ENCODE data around the gene VILL. TPM values are rescaled to one million over a fixed set of nuclear protein-coding genes. Genes with fewer than 3 reads are reported as not detected.
A peak's percentile ranks its signal among the peaks of the same experiment; 100 is the strongest.

Gene VILL
- total and polyA plus RNA-seq, 2 donors (not counting 3 experiments of a cell fraction or from before 2014, with no cell fraction given), result 9.0 to 10.0 TPM

- Histone ChIP-seq H3K4me2 (ENCODE audit: insufficient read depth, low read length) (no peak overlapping the region), H3K9ac (replicated peaks; ENCODE audit: extremely low read depth, insufficient read depth, low read length) (no peak overlapping the region), H3K9me3 (replicated peaks; ENCODE audit: control insufficient read depth, insufficient read depth, low read length) (no peaks in the 10 kb centered on the region), H4K20me1 (replicated peaks; ENCODE audit: control insufficient read depth, extremely low read depth, insufficient read depth, low read length) (no peaks in the 10 kb centered on the region), H3K4me3 (replicated peaks in 1 of 3; ENCODE audit: insufficient read depth in 1 of 3, low read depth in 1 of 3, low read length in 3 of 3) (no peak overlapping the region), H3K36me3 (ENCODE audit: control insufficient read depth in 2 of 2, extremely low read depth in 1 of 2, insufficient read depth in 2 of 2, low read length in 2 of 2) (no peaks in the 10 kb centered on the region), H3K27ac (ENCODE audit: insufficient read depth, low read depth, low read length) (no peak overlapping the region), H3K27me3 (ENCODE audit: control insufficient read depth in 2 of 2, insufficient read depth in 2 of 2, low read length in 2 of 2) (no peaks in the 10 kb centered on the region), H2AFZ (ENCODE audit: low read depth, low read length) (no peak overlapping the region), H3K79me2 (ENCODE audit: control insufficient read depth, insufficient read depth, low read length) (no peaks in the 10 kb centered on the region), H3K9me1 (replicated peaks; ENCODE audit: control insufficient read depth, extremely low read depth, insufficient read depth, low read length) (no peaks in the 10 kb centered on the region), H3K4me1 (ENCODE audit: control insufficient read depth, extremely low read depth, insufficient read depth, low read length) (peaks cover 10% of the 10 kb centered on the region)
- ChIA-PET POLR2A (no interaction called here), CTCF (interaction anchor here (1.2 to 1.5 kb wide), 2 partner anchors 11 to 19 kb away, joined by 3 to 4 read pairs; no protein-coding TSS in a partner anchor)
- intact Hi-C loops (cut with micrococcal nuclease) (no loop called here), dilution Hi-C loops (cut with MboI; ENCODE audit: extremely low pct_ligation_motif_present, low sequenced_read_pairs) (no loop called here)
- DNase-seq (ENCODE audit: low read depth, low spot score), result no peak
- BruUV-seq (replicated peaks), result no TSS peak
- peak; percentile 60 for FAIRE-seq
- TF ChIP-seq, protein P1, sequence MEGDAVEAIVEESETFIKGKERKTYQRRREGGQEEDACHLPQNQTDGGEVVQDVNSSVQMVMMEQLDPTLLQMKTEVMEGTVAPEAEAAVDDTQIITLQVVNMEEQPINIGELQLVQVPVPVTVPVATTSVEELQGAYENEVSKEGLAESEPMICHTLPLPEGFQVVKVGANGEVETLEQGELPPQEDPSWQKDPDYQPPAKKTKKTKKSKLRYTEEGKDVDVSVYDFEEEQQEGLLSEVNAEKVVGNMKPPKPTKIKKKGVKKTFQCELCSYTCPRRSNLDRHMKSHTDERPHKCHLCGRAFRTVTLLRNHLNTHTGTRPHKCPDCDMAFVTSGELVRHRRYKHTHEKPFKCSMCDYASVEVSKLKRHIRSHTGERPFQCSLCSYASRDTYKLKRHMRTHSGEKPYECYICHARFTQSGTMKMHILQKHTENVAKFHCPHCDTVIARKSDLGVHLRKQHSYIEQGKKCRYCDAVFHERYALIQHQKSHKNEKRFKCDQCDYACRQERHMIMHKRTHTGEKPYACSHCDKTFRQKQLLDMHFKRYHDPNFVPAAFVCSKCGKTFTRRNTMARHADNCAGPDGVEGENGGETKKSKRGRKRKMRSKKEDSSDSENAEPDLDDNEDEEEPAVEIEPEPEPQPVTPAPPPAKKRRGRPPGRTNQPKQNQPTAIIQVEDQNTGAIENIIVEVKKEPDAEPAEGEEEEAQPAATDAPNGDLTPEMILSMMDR (IDR thresholded peaks at IDR 0.05; ENCODE audit: extremely low read depth in 1 of 2, insufficient read depth in 1 of 2, low read depth in 1 of 2, low read length in 2 of 2), result no peak
- no peak for TF ChIP-seq EZH2 (IDR thresholded peaks at IDR 0.05; ENCODE audit: borderline replicate concordance, low read depth, low read length, severe bottlenecking)
- no peak for TF ChIP-seq POLR2AphosphoS5 (IDR thresholded peaks at IDR 0.05; ENCODE audit: insufficient read depth, low read depth, low read length)
These were observed 2.5 kb downstream of the VILL start for GRCh38 chr3:37993067-37993455.

DNA sequence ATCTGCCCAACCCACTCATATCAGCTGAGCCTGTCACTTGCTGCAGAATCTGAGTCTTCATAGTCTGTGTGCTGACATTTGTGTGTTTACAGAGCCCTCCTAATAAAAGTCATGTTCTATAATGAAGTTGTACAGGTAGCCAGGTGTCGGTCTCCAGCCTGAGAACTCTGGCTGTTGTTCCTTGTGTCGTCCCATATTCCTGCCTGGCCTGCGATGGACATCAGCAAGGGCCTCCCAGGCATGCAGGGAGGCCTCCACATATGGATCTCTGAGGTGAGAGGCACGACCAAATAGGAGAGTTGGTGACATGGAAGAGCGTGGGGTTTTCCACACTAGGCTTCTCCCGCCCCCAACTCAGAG lies 2.9 kb downstream of the VILL start:
- Histone ChIP-seq H3K9me3 (replicated peaks; ENCODE audit: control insufficient read depth, insufficient read depth, low read length) (no peaks in the 10 kb centered on the region), H3K36me3 (ENCODE audit: control insufficient read depth in 2 of 2, extremely low read depth in 1 of 2, insufficient read depth in 2 of 2, low read length in 2 of 2) (no peaks in the 10 kb centered on the region), H3K79me2 (ENCODE audit: control insufficient read depth, insufficient read depth, low read length) (no peaks in the 10 kb centered on the region), H3K4me1 (ENCODE audit: control insufficient read depth, extremely low read depth, insufficient read depth, low read length) (peaks cover 11% of the 10 kb centered on the region), H3K27ac (ENCODE audit: insufficient read depth, low read depth, low read length) (no peak overlapping the region), H2AFZ (ENCODE audit: low read depth, low read length) (peak overlapping the region; percentile 94), H3K4me3 (replicated peaks in 1 of 3; ENCODE audit: insufficient read depth in 1 of 3, low read depth in 1 of 3, low read length in 3 of 3) (peak overlapping the region in 2 of 3 experiments; percentile 62 to 67), H3K27me3 (ENCODE audit: control insufficient read depth in 2 of 2, insufficient read depth in 2 of 2, low read length in 2 of 2) (no peaks in the 10 kb centered on the region), H3K9me1 (replicated peaks; ENCODE audit: control insufficient read depth, extremely low read depth, insufficient read depth, low read length) (no peaks in the 10 kb centered on the region), H3K9ac (replicated peaks; ENCODE audit: extremely low read depth, insufficient read depth, low read length) (peak overlapping the region; percentile 35), H3K4me2 (ENCODE audit: insufficient read depth, low read length) (peak overlapping the region; percentile 53), H4K20me1 (replicated peaks; ENCODE audit: control insufficient read depth, extremely low read depth, insufficient read depth, low read length) (no peaks in the 10 kb centered on the region)
- intact Hi-C loops (cut with micrococcal nuclease) (no loop called here), dilution Hi-C loops (cut with MboI; ENCODE audit: extremely low pct_ligation_motif_present, low sequenced_read_pairs) (no loop called here)
- CTCF ChIA-PET, result no interaction called here
- POLR2A ChIA-PET, result no interaction called here
- no peak for DNase-seq (ENCODE audit: low read depth, low spot score)
- no peak for FAIRE-seq
- TF ChIP-seq GATA2 (IDR thresholded peaks at IDR 0.05; ENCODE audit: insufficient read depth, insufficient read length, low read depth, low read length) (no peak), FOS (IDR thresholded peaks at IDR 0.05; ENCODE audit: borderline replicate concordance, insufficient read depth, low read length) (no peak), JUN (IDR thresholded peaks at IDR 0.05; ENCODE audit: borderline replicate concordance, insufficient read depth, insufficient read length, low read depth) (no peak), MYC (IDR thresholded peaks at IDR 0.05; ENCODE audit: low read depth, low read length) (no peak), POLR2A (IDR thresholded peaks at IDR 0.05; ENCODE audit: low read depth, low read length) (no peak), POLR2AphosphoS5 (IDR thresholded peaks at IDR 0.05; ENCODE audit: insufficient read depth, low read depth, low read length) (no peak), EZH2 (IDR thresholded peaks at IDR 0.05; ENCODE audit: borderline replicate concordance, low read depth, low read length, severe bottlenecking) (no peak)
- TF ChIP-seq, protein P1 (IDR thresholded peaks at IDR 0.05; ENCODE audit: extremely low read depth in 1 of 2, insufficient read depth in 1 of 2, low read depth in 1 of 2, low read length in 2 of 2), result no peak
- TF ChIP-seq, protein P2, sequence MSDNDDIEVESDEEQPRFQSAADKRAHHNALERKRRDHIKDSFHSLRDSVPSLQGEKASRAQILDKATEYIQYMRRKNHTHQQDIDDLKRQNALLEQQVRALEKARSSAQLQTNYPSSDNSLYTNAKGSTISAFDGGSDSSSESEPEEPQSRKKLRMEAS (IDR thresholded peaks at IDR 0.05; ENCODE audit: insufficient read depth, insufficient read length), result no peak
- no TSS peak for BruUV-seq (replicated peaks)
